GM08714 (cell line): ENCODE data around the gene PPP1R12B.
"Not testable (repeated sequence)": the region's sequence is repeated elsewhere in the genome, so short reads cannot be mapped to it uniquely, and the experiment has no call there.

Experiments
- H3K4me3 ChIP-seq: fragments of 200-500 bp; sonication (Bioruptor generic); 2 replicates; pipeline ENCODE4 v1.5.1; 2014; ENCODE audit warnings: mild to moderate bottlenecking, low read length, inconsistent platforms
- ZNF274 ChIP-seq: IDR thresholded peaks from 2 replicates; pipeline ENCODE4 v1.6.1; 2012; ENCODE audit warnings: mild to moderate bottlenecking, low read depth, low read length

PPP1R12B gene

DNA sequence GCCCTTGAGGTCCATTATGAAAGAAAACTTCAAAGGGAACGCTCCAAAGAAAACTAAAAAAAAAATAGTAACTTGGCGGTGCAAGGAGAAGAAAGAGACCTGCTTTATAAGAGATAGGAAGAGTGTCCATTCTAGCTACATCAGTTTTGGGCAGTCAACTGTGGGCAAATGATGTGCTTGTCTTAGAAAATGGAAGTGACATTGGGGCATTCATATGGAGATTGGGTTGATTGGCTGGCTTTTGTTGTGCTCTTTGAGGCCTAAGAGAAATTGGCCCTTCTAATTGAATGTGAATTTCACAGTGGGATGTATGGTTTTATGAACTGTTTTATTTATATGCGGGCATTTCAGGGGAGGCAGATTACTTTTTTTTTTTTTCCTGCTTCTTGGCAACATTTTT lies 13.2 kb downstream of the PPP1R12B start:
- TF ChIP-seq ZNF274, result no peak
- H3K4me3 ChIP-seq, result no peak overlapping the region

GRCh38 chr1:202362212-202362611 lies 13.7 kb downstream of the PPP1R12B start:
- TF ChIP-seq ZNF274, result no peak
- H3K4me3 ChIP-seq, result no peak overlapping the region

DNA sequence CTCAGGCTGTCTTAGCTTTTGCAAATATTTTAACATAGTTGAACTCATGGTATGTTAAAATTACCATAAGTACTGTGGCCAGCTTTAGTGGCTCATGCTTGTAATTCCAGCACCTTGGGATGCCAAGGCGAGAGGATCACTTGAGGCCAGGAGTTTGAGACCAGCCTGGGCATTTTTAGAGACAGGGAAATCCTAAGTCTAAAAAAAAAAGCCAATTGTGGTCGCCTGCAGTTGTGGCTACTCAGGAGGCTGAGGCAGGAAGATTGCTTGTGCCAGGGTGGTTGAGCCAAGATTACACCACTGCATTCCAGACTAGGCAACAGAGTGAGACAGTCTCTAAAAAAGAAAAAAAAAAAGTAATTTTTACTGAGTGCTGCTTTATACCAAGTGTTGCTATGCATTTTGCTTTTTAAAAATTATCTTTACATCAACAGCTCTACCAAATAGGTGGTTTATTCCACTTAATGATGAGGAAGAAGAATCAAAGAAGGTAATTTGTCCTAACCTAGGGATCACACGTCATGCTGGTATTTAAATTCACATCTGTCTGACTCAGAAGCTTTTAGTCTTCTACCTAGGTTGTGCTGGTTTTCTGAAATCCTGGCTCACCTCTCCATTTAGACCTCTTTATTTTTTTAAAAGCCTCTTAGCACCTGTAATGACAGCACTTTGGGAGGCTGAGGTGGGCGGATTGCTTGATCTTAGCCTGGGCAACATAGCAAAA lies 16.8 kb downstream of the PPP1R12B start:
- H3K4me3 ChIP-seq, result no peak overlapping the region
- TF ChIP-seq ZNF274, result no peak

DNA sequence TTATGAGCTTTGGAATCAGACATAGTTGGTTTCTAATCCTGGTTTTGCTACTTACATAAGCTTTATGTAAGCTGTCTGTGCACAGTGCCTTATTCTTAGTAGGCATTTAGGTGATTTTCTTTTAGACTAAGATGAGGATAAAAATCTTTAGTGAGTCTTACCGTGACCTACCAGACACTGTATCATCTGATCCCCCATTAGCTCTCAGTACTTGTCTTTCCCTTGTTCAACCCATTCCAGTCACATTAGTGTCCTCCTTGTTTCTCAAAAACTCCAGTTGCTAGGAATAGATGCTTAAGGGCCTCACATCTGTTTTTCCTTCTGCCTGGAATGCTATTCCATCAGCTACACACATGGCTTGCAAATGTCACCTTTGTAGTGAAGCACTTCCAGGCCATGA lies 18.8 kb downstream of the PPP1R12B start:
- H3K4me3 ChIP-seq, result no peak overlapping the region
- no peak for TF ChIP-seq ZNF274

- H3K4me3 ChIP-seq, result not testable (repeated sequence)
Measured at GRCh38 chr1:202370906-202371305, 22.4 kb downstream of the PPP1R12B start.

DNA sequence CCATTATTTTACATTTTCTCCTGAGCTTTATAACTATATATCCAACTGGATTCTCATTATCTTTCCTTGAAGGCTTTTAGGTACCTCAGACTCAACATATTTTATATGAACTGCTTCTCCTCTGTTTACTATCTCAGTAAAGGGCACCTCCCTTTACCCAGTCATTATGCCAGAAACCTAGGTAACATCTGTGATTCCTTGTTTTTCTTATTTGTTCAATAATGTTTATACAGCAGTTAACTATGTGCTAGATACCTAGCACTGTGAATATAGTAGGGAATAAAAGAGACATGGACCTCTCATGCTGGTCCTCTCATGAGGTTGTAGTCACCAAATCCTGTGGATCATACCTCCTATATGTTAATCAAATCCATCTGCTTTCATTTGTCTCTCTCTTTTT lies 25.6 kb downstream of the PPP1R12B start:
- no peak for TF ChIP-seq ZNF274
- no peak overlapping the region for H3K4me3 ChIP-seq

- not testable (repeated sequence) for H3K4me3 ChIP-seq
Measured at GRCh38 chr1:202375175-202375574, 26.7 kb downstream of the PPP1R12B start.

- no peak overlapping the region for H3K4me3 ChIP-seq
- TF ChIP-seq ZNF274, result no peak
Measured at GRCh38 chr1:202376247-202376646, 27.7 kb downstream of the PPP1R12B start.

GRCh38 chr1:202379884-202380529 lies 31.5 kb downstream of the PPP1R12B start:
- H3K4me3 ChIP-seq, result not testable (repeated sequence)

DNA sequence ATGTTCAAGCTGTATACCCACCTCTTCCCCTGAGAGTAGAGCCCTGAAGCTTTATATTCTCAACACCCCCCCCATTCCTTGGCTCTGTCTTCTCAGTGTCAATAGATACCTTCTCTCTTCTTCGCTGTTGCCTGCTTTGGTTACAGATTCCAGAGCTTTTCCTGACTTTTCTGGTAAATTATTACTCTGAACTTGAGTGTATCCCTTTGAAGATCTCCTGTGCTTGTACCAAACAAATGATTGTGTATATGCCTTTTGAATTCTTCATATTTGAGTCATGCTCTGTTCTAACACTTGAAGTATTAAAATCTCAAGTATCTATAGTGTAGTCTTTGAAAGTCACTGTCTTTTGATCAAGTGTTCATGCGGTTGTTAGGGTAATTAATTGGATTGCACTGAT lies 32.0 kb downstream of the PPP1R12B start:
- not testable (repeated sequence) for H3K4me3 ChIP-seq

DNA sequence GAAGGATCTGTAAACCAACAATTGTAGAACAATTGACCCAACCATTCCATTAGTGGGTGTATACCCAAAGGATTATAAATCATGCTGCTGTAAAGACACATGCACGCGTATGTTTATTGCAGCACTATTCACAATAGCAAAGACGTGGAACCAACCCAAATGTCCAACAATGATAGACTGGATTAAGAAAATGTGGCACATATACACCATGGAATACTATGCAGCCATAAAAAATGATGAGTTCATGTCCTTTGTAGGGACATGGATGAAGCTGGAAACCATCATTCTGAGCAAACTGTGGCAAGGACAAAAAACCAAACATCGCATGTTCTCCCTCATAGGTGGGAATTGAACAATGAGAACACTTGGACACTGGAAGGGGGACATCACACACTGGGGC lies 33.4 kb downstream of the PPP1R12B start:
- H3K4me3 ChIP-seq, result not testable (repeated sequence)

DNA sequence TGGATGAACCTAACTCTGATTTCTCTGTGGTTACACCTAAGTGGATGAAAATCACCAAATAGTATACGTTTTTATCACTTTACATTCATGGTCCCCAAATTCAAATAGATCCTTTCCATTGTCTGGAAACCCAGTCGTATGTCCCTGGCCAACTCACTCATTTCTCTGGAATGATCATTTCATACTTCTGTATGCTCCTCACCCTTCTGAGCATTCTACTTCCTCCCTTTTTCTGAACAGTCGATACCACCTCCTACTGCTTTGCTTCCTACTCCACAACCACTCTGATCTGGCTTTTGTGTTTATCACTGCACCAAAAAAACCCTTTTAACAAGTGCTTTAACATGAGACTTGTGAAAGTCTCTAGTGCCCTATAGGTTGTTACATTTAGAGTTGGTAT lies 47.3 kb downstream of the PPP1R12B start:
- not testable (repeated sequence) for H3K4me3 ChIP-seq

GRCh38 chr1:202397256-202397655 lies 48.8 kb downstream of the PPP1R12B start:
- H3K4me3 ChIP-seq, result no peak overlapping the region
- TF ChIP-seq ZNF274, result no peak

DNA sequence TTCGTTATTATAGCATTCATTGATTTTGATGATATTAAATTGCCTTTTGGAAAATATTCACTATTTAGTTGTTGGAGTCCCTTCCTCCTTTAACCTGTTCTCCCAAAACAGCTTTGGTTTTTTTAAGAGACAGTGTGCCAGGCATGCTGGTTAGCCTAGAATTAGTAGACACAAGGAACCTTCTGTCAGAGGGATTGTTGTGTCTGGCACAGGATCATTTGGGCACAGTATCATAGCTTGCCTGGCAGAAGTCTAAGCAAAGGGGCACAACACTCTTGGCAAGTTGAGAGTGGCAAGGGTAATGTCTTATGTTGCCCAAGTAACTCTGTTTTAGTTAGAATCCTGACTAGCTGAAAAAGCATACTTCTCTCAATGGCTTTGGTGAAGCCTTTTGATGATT lies 49.9 kb downstream of the PPP1R12B start:
- not testable (repeated sequence) for H3K4me3 ChIP-seq

- not testable (repeated sequence) for H3K4me3 ChIP-seq
Measured at GRCh38 chr1:202401771-202402170, 53.3 kb downstream of the PPP1R12B start.

- not testable (repeated sequence) for H3K4me3 ChIP-seq
Measured at GRCh38 chr1:202403381-202403780, 54.9 kb downstream of the PPP1R12B start.
